IMR-90 (cell line): ENCODE data around the gene OSTN. TPM values are rescaled to one million over a fixed set of nuclear protein-coding genes. Genes with fewer than 3 reads are reported as not detected.
A peak's percentile ranks its signal among the peaks of the same experiment; 100 is the strongest.

Source experiments
- ATAC-seq: fragments of 200-7000 bp; cut with Tn5 transposase; 2 replicates; pipeline ENCODE4 v1.9.1; 2020; ENCODE audit warnings: low read depth, mild to moderate bottlenecking, moderate library complexity
- BruUV-seq: library from RNA; stranded (reverse); fragments of 400-500 nt; replicated peaks from 2 replicates; lab custom pipeline; 2021; lab: Mats Ljungman, UMichigan
- CTCF ChIA-PET: fragments of 300-600 bp; formaldehyde crosslinking; extraction: SDS; loops from one replicate; lab custom pipeline; 2021; ENCODE audit warnings: antibody characterized with exemption; lab: Yijun Ruan, JAX
- POLR2A ChIA-PET: fragments of 300-600 bp; sonication (Branson Sonifier 250); formaldehyde crosslinking; loops from one replicate; lab custom pipeline; 2022; ENCODE audit warnings: antibody characterized with exemption; ENCODE audit not compliant: unreplicated experiment; lab: Charles Lee
- DNase-seq: peaks from one replicate; pipeline ENCODE4 v3.0.0; 2013
- H2AFZ ChIP-seq: replicated peaks from 2 replicates; pipeline ENCODE3; 2013; ENCODE audit warnings: low read length, mild to moderate bottlenecking; ENCODE audit not compliant: poor library complexity
- H2AK5ac ChIP-seq: 2 replicates; pipeline ENCODE4 v1.6.1; 2013; ENCODE audit warnings: low read depth, low read length, inconsistent platforms
- H2AK9ac ChIP-seq: replicated peaks from 2 replicates; pipeline ENCODE3; 2013; ENCODE audit warnings: mild to moderate bottlenecking, low read depth, low read length, moderate library complexity; ENCODE audit not compliant: poor library complexity
- H2BK120ac ChIP-seq: 2 replicates; pipeline ENCODE4 v1.6.1; 2013; ENCODE audit warnings: low read depth, low read length, inconsistent platforms
- H2BK15ac ChIP-seq: 3 replicates; pipeline ENCODE4 v1.6.1; 2013; ENCODE audit warnings: low read depth, low read length, inconsistent platforms
- H2BK20ac ChIP-seq: 2 replicates; pipeline ENCODE4 v1.6.1; 2013; ENCODE audit warnings: low read depth, mild to moderate bottlenecking, inconsistent platforms, low read length, moderate library complexity
- H2BK5ac ChIP-seq: 2 replicates; pipeline ENCODE4 v1.6.1; 2013; ENCODE audit warnings: mild to moderate bottlenecking, low read depth, low read length, inconsistent platforms; ENCODE audit not compliant: poor library complexity, severe bottlenecking
- H3K14ac ChIP-seq: replicated peaks from 2 replicates; pipeline ENCODE4 v1.6.1; 2013; ENCODE audit warnings: low read depth, low read length, inconsistent platforms
- H3K18ac ChIP-seq: 2 replicates; pipeline ENCODE4 v1.6.1; 2013; ENCODE audit warnings: low read depth, low read length, control low read depth
- H3K23ac ChIP-seq: 2 replicates; pipeline ENCODE4 v1.6.1; 2013; ENCODE audit warnings: low read depth, low read length, inconsistent platforms
- H3K27ac ChIP-seq: 2 replicates; pipeline ENCODE4 v1.5.1; 2013; ENCODE audit warnings: mild to moderate bottlenecking, control low read depth, low read length; ENCODE audit not compliant: insufficient read depth
- H3K27me3 ChIP-seq: 2 replicates; pipeline ENCODE4 v1.6.1; 2013; ENCODE audit warnings: low read length; ENCODE audit not compliant: control insufficient read depth, insufficient read depth
- H3K36me3 ChIP-seq: 2 replicates; pipeline ENCODE4 v1.6.1; 2013; ENCODE audit warnings: low read length, mixed read lengths; ENCODE audit not compliant: control insufficient read depth, insufficient read depth
- H3K4ac ChIP-seq: 2 replicates; pipeline ENCODE4 v1.6.1; 2013; ENCODE audit warnings: low read depth, low read length, inconsistent platforms
- H3K4me1 ChIP-seq: 2 replicates; pipeline ENCODE4 v1.6.1; 2013; ENCODE audit warnings: low read length, mixed read lengths; ENCODE audit not compliant: control insufficient read depth, insufficient read depth
- H3K4me2 ChIP-seq: 2 replicates; pipeline ENCODE4 v1.6.1; 2013; ENCODE audit warnings: low read depth, mild to moderate bottlenecking, control low read depth, low read length, moderate library complexity
- H3K4me3 ChIP-seq: 2 replicates; pipeline ENCODE4 v1.5.1; 2013; ENCODE audit warnings: low read depth, mild to moderate bottlenecking, control low read depth, low read length, moderate library complexity; ENCODE audit not compliant: insufficient read depth
- H3K56ac ChIP-seq: 2 replicates; pipeline ENCODE4 v1.6.1; 2013; ENCODE audit warnings: low read length, inconsistent platforms; ENCODE audit not compliant: insufficient read depth; ENCODE audit errors: extremely low read depth
- H3K79me1 ChIP-seq, 2 experiments: 2 replicates each; pipeline ENCODE4 v1.6.1; 2013; ENCODE audit warnings: low read length in 2 of 2, inconsistent platforms in 1 of 2, low read depth in 1 of 2
- H3K9ac ChIP-seq: 2 replicates; pipeline ENCODE4 v1.6.1; 2013; ENCODE audit warnings: low read depth, low read length, control low read depth
- H3K9me1 ChIP-seq: 2 replicates; pipeline ENCODE4 v1.6.1; 2013; ENCODE audit warnings: low read length, inconsistent platforms; ENCODE audit not compliant: insufficient read depth
- H3K9me3 ChIP-seq: 2 replicates; pipeline ENCODE4 v1.6.1; 2013; ENCODE audit warnings: low read length; ENCODE audit not compliant: control insufficient read depth, insufficient read depth
- H4K20me1 ChIP-seq: 2 replicates; pipeline ENCODE4 v1.6.1; 2013; ENCODE audit warnings: low read length, inconsistent platforms; ENCODE audit not compliant: insufficient read depth
- H4K5ac ChIP-seq: 2 replicates; pipeline ENCODE4 v1.6.1; 2013; ENCODE audit warnings: mild to moderate bottlenecking, low read depth, low read length, control low read depth
- H4K8ac ChIP-seq, 2 experiments: 2 replicates each; pipeline ENCODE4 v1.6.1; 2013; ENCODE audit warnings: low read depth in 2 of 2, low read length in 2 of 2, control low read depth in 1 of 2, inconsistent platforms in 1 of 2
- H4K91ac ChIP-seq: 2 replicates; pipeline ENCODE4 v1.6.1; 2013; ENCODE audit warnings: low read depth, low read length, inconsistent platforms; ENCODE audit not compliant: insufficient read depth
- FOS ChIP-seq: fragments of 150-350 bp; IDR thresholded peaks from 2 replicates; pipeline ENCODE4 v1.6.1; 2016; ENCODE audit warnings: low read depth, low read length
- WGBS, 2 experiments: methylation state at CpG; one replicate each; pipeline versions ENCODE4 v1.1.5 to v1.1.7; 2013; ENCODE audit warnings: missing lambda C conversion rate in 2 of 2; ENCODE audit not compliant: insufficient read length in 1 of 2; ENCODE audit errors: extremely low coverage in 2 of 2; 5-methylcytosine and 5-hydroxymethylcytosine counted together
- dilution Hi-C: fragments of 300-500 bp; cut with HindIII; formaldehyde crosslinking; loops from one replicate; pipeline ENCODE4 v1.14.3; 2018; ENCODE audit warnings: low sequenced_read_pairs; ENCODE audit not compliant: unreplicated experiment
- in situ Hi-C: fragments of 300-500 bp; cut with MboI; formaldehyde crosslinking; loops from 3 replicates; pipeline ENCODE4 v1.14.3; 2019; ENCODE audit warnings: low sequenced_read_pairs, inconsistent platforms, mixed read lengths
- intact Hi-C: fragments of 100-400 bp; cut with micrococcal nuclease; formaldehyde crosslinking; loops from 2 replicates; pipeline ENCODE4 v1.10.0; 2022
- polyA plus RNA-seq, 3 experiments: library from polyadenylated mRNA; depleted of rRNA; stranded (reverse); fragments of >200 nt; gene quantifications; 2 replicates each; pipeline ENCODE4 v1.2.3, GENCODE V29; 2012; ENCODE audit warnings: low replicate concordance in 1 of 3
- total RNA-seq: library from RNA; depleted of rRNA; stranded (reverse); fragments of >200 nt; gene quantifications from 2 replicates; pipeline ENCODE4 v1.2.3, GENCODE V29; 2012
- TF ChIP-seq, protein P1 (sequence below): conservative IDR thresholded peaks from 2 replicates; pipeline ENCODE4 v1.5.1; 2012; ENCODE audit warnings: mild to moderate bottlenecking, low read depth, low read length, improper control_type of control experiment

OSTN gene
- total and polyA plus RNA-seq, 2 of the 4 experiments (the other 2 are of a cell fraction): not detected

DNA sequence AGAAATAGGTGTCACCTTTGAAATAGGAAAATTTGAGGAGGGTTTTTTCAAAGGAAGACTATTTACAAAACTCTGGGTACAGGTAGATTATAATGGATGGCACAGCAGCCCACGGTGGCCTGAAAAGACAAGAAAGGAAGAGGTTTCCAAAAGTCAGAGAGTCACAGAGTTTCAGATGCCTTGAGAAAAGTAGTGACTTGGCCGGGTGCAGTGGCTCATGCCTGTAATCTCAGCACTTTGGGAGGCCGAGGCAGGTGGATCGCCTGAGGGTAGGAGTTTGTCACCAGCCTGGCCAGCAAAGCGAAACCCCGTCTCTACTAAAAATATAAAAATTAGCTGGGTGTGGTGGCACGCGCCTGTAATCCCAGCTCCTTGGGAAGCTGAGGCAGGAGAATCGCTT lies 35.2 kb downstream of the OSTN start:
- Histone ChIP-seq H2BK15ac (no peak overlapping the region), H3K56ac (no peak overlapping the region), H2BK120ac (peak overlapping the region; percentile 99), H4K5ac (no peak overlapping the region), H3K4me2 (no peak overlapping the region), H3K9me3 (no peaks in the 10 kb centered on the region), H4K20me1 (no peaks in the 10 kb centered on the region), H3K18ac (no peak overlapping the region; the same call in 1 of the 2 replicates), H2AK9ac (no peak overlapping the region), H3K4me1 (peaks cover 22% of the 10 kb centered on the region), H4K91ac (0 out of 2 replicates have a peak overlapping the region, but pooled peaks have one; percentile 65), H3K9ac (no peak overlapping the region), H3K4me3 (no peak overlapping the region), H3K9me1 (peaks cover 8% of the 10 kb centered on the region), H3K23ac (no peak overlapping the region), H4K8ac (peak overlapping the region in 1 of 2 experiments; percentile 58; a peak in 2 of 4 replicates), H3K4ac (peak overlapping the region; percentile 99), H3K36me3 (no peaks in the 10 kb centered on the region), H3K27me3 (no peaks in the 10 kb centered on the region), H2AFZ (no peak overlapping the region), H2AK5ac (0 out of 2 replicates have a peak overlapping the region, but pooled peaks have one; percentile 43), H3K27ac (no peak overlapping the region), H2BK5ac (no peak overlapping the region), H3K79me1 (peaks cover 0 to 17% of the 10 kb centered on the region in 2 experiments; a peak in 1 of 4 replicates), H2BK20ac (peak overlapping the region; percentile 99), H3K14ac (0 out of 2 replicates have a peak overlapping the region, but pooled peaks have one; percentile 45)
- WGBS, 2 experiments: 71% methylated on average over 1 of the region's 9 CpGs; no CpG with 5 or more reads in 1 of the 2 experiments
- DNase-seq (no peak), ATAC-seq (no peak)
- dilution Hi-C loops (no loop called here), in situ Hi-C loops (no loop called here), intact Hi-C loops (no loop called here)
- BruUV-seq: no TSS peak
- no peak for TF ChIP-seq FOS
- TF ChIP-seq, protein P1, sequence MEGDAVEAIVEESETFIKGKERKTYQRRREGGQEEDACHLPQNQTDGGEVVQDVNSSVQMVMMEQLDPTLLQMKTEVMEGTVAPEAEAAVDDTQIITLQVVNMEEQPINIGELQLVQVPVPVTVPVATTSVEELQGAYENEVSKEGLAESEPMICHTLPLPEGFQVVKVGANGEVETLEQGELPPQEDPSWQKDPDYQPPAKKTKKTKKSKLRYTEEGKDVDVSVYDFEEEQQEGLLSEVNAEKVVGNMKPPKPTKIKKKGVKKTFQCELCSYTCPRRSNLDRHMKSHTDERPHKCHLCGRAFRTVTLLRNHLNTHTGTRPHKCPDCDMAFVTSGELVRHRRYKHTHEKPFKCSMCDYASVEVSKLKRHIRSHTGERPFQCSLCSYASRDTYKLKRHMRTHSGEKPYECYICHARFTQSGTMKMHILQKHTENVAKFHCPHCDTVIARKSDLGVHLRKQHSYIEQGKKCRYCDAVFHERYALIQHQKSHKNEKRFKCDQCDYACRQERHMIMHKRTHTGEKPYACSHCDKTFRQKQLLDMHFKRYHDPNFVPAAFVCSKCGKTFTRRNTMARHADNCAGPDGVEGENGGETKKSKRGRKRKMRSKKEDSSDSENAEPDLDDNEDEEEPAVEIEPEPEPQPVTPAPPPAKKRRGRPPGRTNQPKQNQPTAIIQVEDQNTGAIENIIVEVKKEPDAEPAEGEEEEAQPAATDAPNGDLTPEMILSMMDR: no peak
- POLR2A ChIA-PET: no interaction called here
- CTCF ChIA-PET: no interaction called here
